Endodermal cell (in vitro differentiated cells): ENCODE results near the gene CYP26B1. TPM values are rescaled to one million over a fixed set of nuclear protein-coding genes. Genes with fewer than 3 reads are reported as not detected.
A peak's percentile ranks its signal among the peaks of the same experiment; 100 is the strongest.

Source experiments
- DNase-seq: peaks from one replicate; pipeline ENCODE4 v3.0.0-alpha.2; 2017
- H3K27ac ChIP-seq: 2 replicates; pipeline ENCODE4 v1.5.1; 2013; ENCODE audit warnings: mild to moderate bottlenecking, low read depth, low read length, moderate library complexity
- H3K27me3 ChIP-seq: 2 replicates; pipeline ENCODE4 v1.6.1; 2013; ENCODE audit warnings: mild to moderate bottlenecking, low read length, moderate library complexity; ENCODE audit not compliant: insufficient read depth, control insufficient read depth, poor library complexity, severe bottlenecking
- H3K36me3 ChIP-seq: 2 replicates; pipeline ENCODE4 v1.7.0; 2013; ENCODE audit warnings: mild to moderate bottlenecking, low read length, moderate library complexity; ENCODE audit not compliant: control insufficient read depth, insufficient read depth
- H3K4me1 ChIP-seq: one replicate; pipeline ENCODE4 v1.7.0; 2013; ENCODE audit warnings: low read length; ENCODE audit not compliant: control insufficient read depth, insufficient read depth
- H3K4me3 ChIP-seq: 2 replicates; pipeline ENCODE4 v1.5.1; 2013; ENCODE audit warnings: mild to moderate bottlenecking, low read length, moderate library complexity
- H3K9ac ChIP-seq: 2 replicates; pipeline ENCODE4 v1.6.1; 2013; ENCODE audit warnings: mild to moderate bottlenecking, low read length, moderate library complexity; ENCODE audit not compliant: poor library complexity, severe bottlenecking; ENCODE audit errors: extremely low read depth
- H3K9me3 ChIP-seq: 2 replicates; pipeline ENCODE4 v1.6.1; 2013; ENCODE audit warnings: mild to moderate bottlenecking, low read length, moderate library complexity; ENCODE audit not compliant: control insufficient read depth
- H3K27ac Mint-ChIP-seq: 2 replicates; pipeline ENCODE4 v1.8.0; 2020; ENCODE audit warnings: mixed read lengths
- H3K27me3 Mint-ChIP-seq: 2 replicates; pipeline ENCODE4 v1.8.0; 2021; ENCODE audit warnings: mild to moderate bottlenecking, mixed read lengths; ENCODE audit not compliant: insufficient read depth
- H3K36me3 Mint-ChIP-seq: 2 replicates; pipeline ENCODE4 v1.8.0; 2020; ENCODE audit warnings: low read depth, mixed read lengths
- H3K4me1 Mint-ChIP-seq: 2 replicates; pipeline ENCODE4 v1.8.0; 2020; ENCODE audit warnings: mixed read lengths
- H3K4me3 Mint-ChIP-seq: 2 replicates; pipeline ENCODE4 v1.8.0; 2020; ENCODE audit warnings: mild to moderate bottlenecking, moderate library complexity, mixed read lengths
- H3K9me3 Mint-ChIP-seq: 2 replicates; pipeline ENCODE4 v1.8.0; 2020; ENCODE audit warnings: mild to moderate bottlenecking, mixed read lengths
- WGBS, 2 experiments: methylation state at CpG; one replicate each; pipeline versions ENCODE4 v1.1.5 to v1.1.7; 2013; ENCODE audit warnings: missing lambda C conversion rate in 2 of 2, mixed read lengths in 1 of 2; ENCODE audit not compliant: insufficient coverage in 1 of 2, insufficient read length in 1 of 2; 5-methylcytosine and 5-hydroxymethylcytosine counted together
- total RNA-seq, 2 donors: library from RNA; stranded (reverse); fragmentation: NEBNext Ultra II Directional in 1 of 2; extraction: Animal tissue kit (Norgen Biotek cat#: 25700) in 1 of 2; gene quantifications; 2 replicates in 1 of 2; 3 replicates in 1 of 2; pipeline ENCODE4 v1.2.1, GENCODE V29; 2021
- TF ChIP-seq, protein P1 (sequence below): fragments of 200-600 bp; sonication (generic); conservative IDR thresholded peaks from 2 replicates; pipeline ENCODE4 v1.5.0; 2021; ENCODE audit warnings: antibody characterized with exemption, mild to moderate bottlenecking

Gene CYP26B1
- total RNA-seq, 2 donors from 2014 or later = 0.09 to 0.91 TPM

DNA sequence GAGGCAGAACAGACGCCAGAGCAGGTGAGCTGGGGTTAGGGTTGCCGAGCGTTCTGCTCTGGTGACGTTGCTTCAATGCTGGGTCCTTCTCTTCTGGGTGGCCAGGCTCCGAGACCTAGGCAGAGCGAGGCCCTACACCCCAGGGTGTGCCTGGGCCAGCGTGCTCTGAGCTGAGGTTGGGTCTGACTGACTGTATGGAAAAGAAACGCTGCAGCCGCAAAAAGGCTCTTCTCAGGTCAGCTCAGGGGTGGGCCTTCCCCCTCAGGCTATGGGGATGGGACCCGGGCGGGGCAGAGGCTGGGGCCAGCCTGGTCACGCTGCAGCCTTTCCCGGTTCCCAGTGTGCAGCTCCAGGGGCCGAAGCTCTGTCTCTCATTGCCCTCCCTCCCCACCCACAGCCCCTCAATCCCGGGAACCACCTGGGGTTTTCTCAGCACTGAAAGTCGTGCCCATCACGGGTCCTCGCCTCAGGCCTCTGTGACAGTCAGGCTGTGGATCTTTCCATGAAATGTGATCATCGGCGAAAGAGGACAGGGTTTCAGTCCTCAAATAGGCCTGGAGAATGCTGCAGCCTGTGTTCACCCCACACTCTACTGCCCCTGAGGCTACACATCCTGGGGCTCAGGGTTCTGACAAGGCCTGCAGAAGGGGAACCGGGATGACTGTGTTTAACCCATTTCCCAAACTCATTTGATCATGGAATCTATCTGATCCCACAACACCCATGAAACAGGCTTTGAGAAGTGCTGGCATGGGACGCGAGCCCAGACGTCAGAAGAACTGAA, 19.4 kb downstream of the CYP26B1 start:
- TF ChIP-seq, protein P1, sequence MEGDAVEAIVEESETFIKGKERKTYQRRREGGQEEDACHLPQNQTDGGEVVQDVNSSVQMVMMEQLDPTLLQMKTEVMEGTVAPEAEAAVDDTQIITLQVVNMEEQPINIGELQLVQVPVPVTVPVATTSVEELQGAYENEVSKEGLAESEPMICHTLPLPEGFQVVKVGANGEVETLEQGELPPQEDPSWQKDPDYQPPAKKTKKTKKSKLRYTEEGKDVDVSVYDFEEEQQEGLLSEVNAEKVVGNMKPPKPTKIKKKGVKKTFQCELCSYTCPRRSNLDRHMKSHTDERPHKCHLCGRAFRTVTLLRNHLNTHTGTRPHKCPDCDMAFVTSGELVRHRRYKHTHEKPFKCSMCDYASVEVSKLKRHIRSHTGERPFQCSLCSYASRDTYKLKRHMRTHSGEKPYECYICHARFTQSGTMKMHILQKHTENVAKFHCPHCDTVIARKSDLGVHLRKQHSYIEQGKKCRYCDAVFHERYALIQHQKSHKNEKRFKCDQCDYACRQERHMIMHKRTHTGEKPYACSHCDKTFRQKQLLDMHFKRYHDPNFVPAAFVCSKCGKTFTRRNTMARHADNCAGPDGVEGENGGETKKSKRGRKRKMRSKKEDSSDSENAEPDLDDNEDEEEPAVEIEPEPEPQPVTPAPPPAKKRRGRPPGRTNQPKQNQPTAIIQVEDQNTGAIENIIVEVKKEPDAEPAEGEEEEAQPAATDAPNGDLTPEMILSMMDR = no peak
- DNase-seq = peak; percentile 32
- Mint-ChIP-seq H3K4me1 (peaks cover 4% of the 10 kb centered on the region), H3K36me3 (no peaks in the 10 kb centered on the region), H3K27ac (no peak overlapping the region), H3K9me3 (no peaks in the 10 kb centered on the region), H3K4me3 (no peak overlapping the region), H3K27me3 (peaks cover 6% of the 10 kb centered on the region)
- Histone ChIP-seq H3K4me3 (no peak overlapping the region), H3K27ac (no peak overlapping the region), H3K9me3 (no peaks in the 10 kb centered on the region), H3K9ac (no peak overlapping the region), H3K4me1 (no peaks in the 10 kb centered on the region), H3K27me3 (peaks cover 9% of the 10 kb centered on the region), H3K36me3 (no peaks in the 10 kb centered on the region)
- 89 to 96% methylated on average over 15 to 24 of the region's 24 CpGs for whole genome bisulfite sequencing, 2 experiments

DNA sequence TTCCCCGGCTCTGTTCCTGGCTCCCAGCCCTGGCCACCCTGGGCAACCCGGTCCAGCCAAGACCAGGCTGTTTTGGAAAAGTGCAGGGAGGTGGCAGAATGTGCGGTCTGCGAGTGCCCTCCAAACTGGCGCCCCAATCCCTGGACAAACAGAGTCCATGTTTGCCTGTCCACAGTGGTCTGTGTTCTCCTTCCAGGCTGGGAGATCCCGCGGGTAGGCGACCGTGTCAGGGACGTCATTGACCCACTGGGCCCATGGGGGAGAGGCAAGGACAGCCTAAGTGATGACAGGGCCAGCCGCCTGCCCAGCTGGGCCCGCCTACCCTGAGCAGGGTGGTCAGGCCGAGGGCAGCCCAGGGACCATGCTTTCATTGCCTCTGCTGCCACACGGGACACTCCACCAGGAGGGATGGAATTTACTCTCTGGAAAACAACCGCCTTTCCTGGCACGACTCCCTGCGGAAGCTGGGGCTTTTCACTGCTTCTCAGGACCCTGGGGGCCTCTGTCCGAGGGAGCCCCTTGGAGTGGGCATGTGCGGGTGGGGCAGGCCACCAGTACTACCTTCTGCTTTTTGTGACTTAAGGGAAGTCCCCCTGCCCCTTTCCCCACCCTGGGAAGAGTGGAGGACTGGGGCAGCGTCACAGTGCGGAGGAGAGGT, 20.1 kb downstream of the CYP26B1 start:
- Mint-ChIP-seq H3K4me3 (no peak overlapping the region), H3K9me3 (no peaks in the 10 kb centered on the region), H3K27ac (no peak overlapping the region), H3K4me1 (peaks cover 4% of the 10 kb centered on the region), H3K27me3 (peaks cover 12% of the 10 kb centered on the region), H3K36me3 (no peaks in the 10 kb centered on the region)
- WGBS, 2 experiments = 91 to 99% methylated on average over 12 to 21 of the region's 21 CpGs
- Histone ChIP-seq H3K9me3 (no peaks in the 10 kb centered on the region), H3K27ac (no peak overlapping the region), H3K27me3 (peaks cover 13% of the 10 kb centered on the region), H3K4me3 (no peak overlapping the region), H3K9ac (no peak overlapping the region), H3K4me1 (no peaks in the 10 kb centered on the region), H3K36me3 (no peaks in the 10 kb centered on the region)
- TF ChIP-seq, protein P1 = no peak
- peak; percentile 34 for DNase-seq

DNA sequence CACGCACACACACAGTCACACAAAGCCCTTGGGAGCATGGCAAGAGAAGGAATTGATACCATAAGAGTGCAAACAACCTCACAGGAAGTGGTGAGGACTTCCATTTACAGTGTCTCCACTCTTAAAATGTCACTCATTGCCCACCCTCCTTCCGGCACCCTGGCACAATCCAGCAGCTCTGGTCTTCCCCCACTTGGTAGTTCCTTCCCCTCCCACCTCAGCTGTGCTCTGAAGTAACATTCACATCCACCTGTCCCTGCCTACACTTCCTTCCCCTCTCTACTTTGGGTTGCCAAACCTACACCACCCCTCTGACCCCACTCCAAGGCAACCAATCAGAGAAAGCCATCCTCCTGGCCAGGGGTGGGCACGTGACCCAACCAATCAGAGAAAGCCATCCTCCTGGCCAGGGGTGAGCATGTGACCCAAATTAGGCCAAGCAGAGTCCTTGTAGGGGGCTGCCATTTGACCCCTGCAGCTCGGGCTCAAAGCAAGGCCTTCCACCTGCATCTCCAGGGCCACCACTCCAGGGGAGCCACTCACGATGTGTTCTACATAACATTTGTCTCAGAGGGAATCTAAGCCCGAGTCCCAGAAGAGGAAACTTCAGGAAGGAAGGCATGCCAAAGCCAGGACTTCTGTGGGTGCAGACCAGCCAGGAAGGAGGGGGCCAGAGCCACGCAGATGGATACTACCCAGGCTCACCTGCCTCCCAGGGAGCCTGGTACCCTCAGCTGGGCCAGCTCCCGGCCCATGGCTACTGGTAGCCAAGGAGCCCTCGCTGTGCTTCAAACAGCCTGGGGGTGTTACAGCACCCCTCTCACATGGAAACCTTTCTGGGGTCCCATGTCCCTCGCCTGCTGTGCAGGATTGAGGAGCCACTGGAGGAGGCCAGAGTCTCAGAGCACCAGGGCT, 21.2 kb downstream of the CYP26B1 start:
- Histone ChIP-seq H3K27me3 (peaks cover 22% of the 10 kb centered on the region), H3K9ac (no peak overlapping the region), H3K27ac (no peak overlapping the region), H3K4me3 (no peak overlapping the region), H3K4me1 (no peaks in the 10 kb centered on the region), H3K36me3 (no peaks in the 10 kb centered on the region), H3K9me3 (no peaks in the 10 kb centered on the region)
- peak; percentile 38 for DNase-seq
- WGBS, 2 experiments = 89 to 100% methylated on average over 5 to 10 of the region's 10 CpGs
- TF ChIP-seq, protein P1 = no peak
- H3K36me3 Mint-ChIP-seq = no peaks in the 10 kb centered on the region
- no peak overlapping the region for H3K27ac Mint-ChIP-seq
- H3K27me3 Mint-ChIP-seq = peaks cover 19% of the 10 kb centered on the region
- H3K4me1 Mint-ChIP-seq = peaks cover 4% of the 10 kb centered on the region
- H3K9me3 Mint-ChIP-seq = no peaks in the 10 kb centered on the region
- no peak overlapping the region for H3K4me3 Mint-ChIP-seq
